Stimulated activated CD4-positive, alpha-beta T cell treated with anti-CD3 and anti-CD28 coated beads, TNF-alpha, amount 100 ng/mL, for 1 hour (primary cell): ENCODE data around the gene PCDH1.
A peak's percentile ranks its signal among the peaks of the same experiment; 100 is the strongest.

Experiments
- DNase-seq, 3 donors: peaks; one replicate each; pipeline ENCODE4 v3.0.0-alpha.2; 2020; ENCODE audit warnings: low read depth in 3 of 3, low spot score in 1 of 3

PCDH1 gene

GRCh38 chr5:141857226-141857625, 21.0 kb downstream of the PCDH1 start:
- no peak for DNase-seq

- DNase-seq: no peak
These were observed 22.0 kb downstream of the PCDH1 start for GRCh38 chr5:141856037-141856790.

- DNase-seq: no peak
These were observed 22.8 kb downstream of the PCDH1 start for GRCh38 chr5:141855265-141856036.

- DNase-seq: no peak
These were observed 24.1 kb downstream of the PCDH1 start for GRCh38 chr5:141853895-141854626.

GRCh38 chr5:141852448-141852847, 25.8 kb downstream of the PCDH1 start:
- DNase-seq: no peak

- DNase-seq: no peak
These were observed 26.9 kb downstream of the PCDH1 start for GRCh38 chr5:141851195-141851874.

- no peak for DNase-seq
These were observed 27.4 kb downstream of the PCDH1 start for GRCh38 chr5:141850786-141851185.

- DNase-seq: no peak
These were observed 27.9 kb downstream of the PCDH1 start for GRCh38 chr5:141850244-141850768.

- peak; percentile 26 to 56 (median 42) for DNase-seq
These were observed 28.6 kb downstream of the PCDH1 start for GRCh38 chr5:141849415-141850243.

GRCh38 chr5:141848744-141849414, 29.3 kb downstream of the PCDH1 start:
- DNase-seq: no peak

GRCh38 chr5:141846031-141846430, 32.2 kb downstream of the PCDH1 start:
- no peak for DNase-seq

GRCh38 chr5:141845371-141845851, 32.8 kb downstream of the PCDH1 start:
- DNase-seq: no peak

- no peak for DNase-seq
These were observed 33.7 kb downstream of the PCDH1 start for GRCh38 chr5:141844414-141845097.

GRCh38 chr5:141843156-141843927, 34.9 kb downstream of the PCDH1 start:
- DNase-seq: no peak

- no peak for DNase-seq
These were observed 36.6 kb downstream of the PCDH1 start for GRCh38 chr5:141841378-141842180.

- DNase-seq: no peak
These were observed 37.3 kb downstream of the PCDH1 start for GRCh38 chr5:141840826-141841360.

GRCh38 chr5:141840280-141840812, 37.9 kb downstream of the PCDH1 start:
- no peak for DNase-seq
